Skin of body (tissue), 2 donors: ENCODE data around the gene HEMGN. TPM values are rescaled to one million over a fixed set of nuclear protein-coding genes. Genes with fewer than 3 reads are reported as not detected.
A peak's percentile ranks its signal among the peaks of the same experiment; 100 is the strongest.
"Not testable (repeated sequence)": the region's sequence is repeated elsewhere in the genome, so short reads cannot be mapped to it uniquely, and the experiment has no call there.

Experiments used
- DNase-seq: peaks from one replicate; lab custom pipeline; 2025; lab: John Stamatoyannopoulos, UW
- total RNA-seq: library from RNA; depleted of rRNA; stranded (reverse); fragments of >200 nt; gene quantifications from one replicate; pipeline ENCODE4 v1.2.3, GENCODE V29; 2014

HEMGN gene
- total RNA-seq: 30.6 TPM

GRCh38 chr9:97938081-97938644, at the start of gene HEMGN:
TSS of gene HEMGN (minus strand) at chr9:97938172. CDS start at chr9:97938136, 36 bp downstream.
- DNase-seq: no peak

GRCh38 chr9:97987487-97987886, 49.5 kb upstream of the HEMGN start:
- no peak for DNase-seq

GRCh38 chr9:97985058-97985861, 47.3 kb upstream of the HEMGN start:
- peak; percentile 20 for DNase-seq

- DNase-seq: peak; percentile 50
Observed at GRCh38 chr9:97984188-97985057, 46.5 kb upstream of the HEMGN start.

GRCh38 chr9:97983589-97984187, 45.7 kb upstream of the HEMGN start:
- DNase-seq: peak; percentile 45

- DNase-seq: peak; percentile 95
Observed at GRCh38 chr9:97982683-97983588, 45.0 kb upstream of the HEMGN start, which contains the start of gene ANP32B. TSS of gene ANP32B (plus strand) at chr9:97983341. CDS start at chr9:97983556, 215 bp downstream.

GRCh38 chr9:97981846-97982682, 44.1 kb upstream of the HEMGN start:
- no peak for DNase-seq

GRCh38 chr9:97980918-97981845, 43.2 kb upstream of the HEMGN start:
- peak; percentile 40 for DNase-seq

- peak; percentile 53 for DNase-seq
Observed at GRCh38 chr9:97980479-97980803, 42.5 kb upstream of the HEMGN start.

GRCh38 chr9:97979788-97980478, 42.0 kb upstream of the HEMGN start:
- DNase-seq: no peak

GRCh38 chr9:97978371-97979130, 40.6 kb upstream of the HEMGN start:
- no peak for DNase-seq

- DNase-seq: not testable (repeated sequence)
Observed at GRCh38 chr9:97976633-97977032, 38.7 kb upstream of the HEMGN start.

- DNase-seq: peak; percentile 52
Observed at GRCh38 chr9:97975376-97975775, 37.4 kb upstream of the HEMGN start.

GRCh38 chr9:97972753-97973152, 34.8 kb upstream of the HEMGN start:
- no peak for DNase-seq

GRCh38 chr9:97970165-97970564, 32.2 kb upstream of the HEMGN start:
- DNase-seq: no peak

- DNase-seq: no peak
Observed at GRCh38 chr9:97969014-97969413, 31.0 kb upstream of the HEMGN start.

- no peak for DNase-seq
Observed at GRCh38 chr9:97966493-97966892, 28.5 kb upstream of the HEMGN start.
